ENCODE results near the gene CSNK1G1.

DNA sequence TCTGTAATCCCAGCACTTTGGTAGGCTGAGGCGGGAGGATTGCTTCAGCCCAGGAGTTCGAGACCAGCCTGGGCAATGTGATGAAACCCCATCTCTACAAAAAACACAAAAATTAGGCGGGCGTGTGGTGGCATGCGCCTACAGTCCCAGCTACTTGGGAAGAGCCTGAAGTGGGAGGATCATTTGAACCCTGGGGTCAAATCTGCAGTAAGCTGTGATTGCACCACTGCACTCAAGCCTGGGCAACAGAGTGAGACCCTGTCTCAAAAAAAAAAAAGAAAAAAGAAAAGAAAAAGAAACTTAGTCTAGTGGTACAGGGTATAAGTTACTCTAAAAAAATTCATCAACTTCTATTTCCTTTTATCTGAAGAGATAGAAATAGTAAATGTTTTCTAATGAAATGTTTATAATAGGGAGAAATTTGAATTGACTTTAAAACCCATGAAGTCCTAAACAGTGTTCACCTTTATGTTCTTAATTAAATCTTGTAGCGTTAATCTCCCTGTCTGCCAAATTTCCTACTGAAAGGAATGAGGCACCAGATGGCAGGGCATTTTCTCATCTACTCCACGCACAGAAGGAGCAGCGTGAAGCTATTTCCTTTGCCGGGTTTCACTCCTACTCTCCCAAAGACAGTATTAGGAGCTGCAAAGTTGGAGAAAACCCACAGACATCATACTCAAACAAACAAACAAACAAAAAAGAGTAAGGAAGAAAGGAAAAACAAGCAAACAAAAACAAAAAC, 23.4 kb upstream of the CSNK1G1 start:
- no peak for TF ChIP-seq POLR2A (IDR thresholded peaks at IDR 0.05; ENCODE audit: extremely low read depth, insufficient read length)
- TF ChIP-seq, protein P1, sequence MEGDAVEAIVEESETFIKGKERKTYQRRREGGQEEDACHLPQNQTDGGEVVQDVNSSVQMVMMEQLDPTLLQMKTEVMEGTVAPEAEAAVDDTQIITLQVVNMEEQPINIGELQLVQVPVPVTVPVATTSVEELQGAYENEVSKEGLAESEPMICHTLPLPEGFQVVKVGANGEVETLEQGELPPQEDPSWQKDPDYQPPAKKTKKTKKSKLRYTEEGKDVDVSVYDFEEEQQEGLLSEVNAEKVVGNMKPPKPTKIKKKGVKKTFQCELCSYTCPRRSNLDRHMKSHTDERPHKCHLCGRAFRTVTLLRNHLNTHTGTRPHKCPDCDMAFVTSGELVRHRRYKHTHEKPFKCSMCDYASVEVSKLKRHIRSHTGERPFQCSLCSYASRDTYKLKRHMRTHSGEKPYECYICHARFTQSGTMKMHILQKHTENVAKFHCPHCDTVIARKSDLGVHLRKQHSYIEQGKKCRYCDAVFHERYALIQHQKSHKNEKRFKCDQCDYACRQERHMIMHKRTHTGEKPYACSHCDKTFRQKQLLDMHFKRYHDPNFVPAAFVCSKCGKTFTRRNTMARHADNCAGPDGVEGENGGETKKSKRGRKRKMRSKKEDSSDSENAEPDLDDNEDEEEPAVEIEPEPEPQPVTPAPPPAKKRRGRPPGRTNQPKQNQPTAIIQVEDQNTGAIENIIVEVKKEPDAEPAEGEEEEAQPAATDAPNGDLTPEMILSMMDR (IDR thresholded peaks at IDR 0.05; ENCODE audit: low read depth, low read length), result no peak
- TF ChIP-seq, protein P2, sequence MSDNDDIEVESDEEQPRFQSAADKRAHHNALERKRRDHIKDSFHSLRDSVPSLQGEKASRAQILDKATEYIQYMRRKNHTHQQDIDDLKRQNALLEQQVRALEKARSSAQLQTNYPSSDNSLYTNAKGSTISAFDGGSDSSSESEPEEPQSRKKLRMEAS (IDR thresholded peaks at IDR 0.05; ENCODE audit: low read depth, low read length), result no peak

Data from NB4 (cell line).